Measurements from ENCODE around the gene AQP12B.
A peak's percentile ranks its signal among the peaks of the same experiment; 100 is the strongest.

AQP12B gene

GRCh38 chr2:240727439-240727838 lies 44.8 kb upstream of the AQP12B start:
- Histone ChIP-seq H3K4me1 (ENCODE audit: control insufficient read depth in 2 of 2, insufficient read depth in 1 of 2, low read depth in 1 of 2, low read length in 2 of 2) (no peaks in the 10 kb centered on the region), H3K14ac (ENCODE audit: low read length) (no peak overlapping the region), H3K9me3 (replicated peaks in 1 of 2; ENCODE audit: control insufficient read depth in 2 of 2, insufficient read depth in 1 of 2, low read depth in 1 of 2, low read length in 2 of 2) (peaks cover 0 to 2% of the 10 kb centered on the region in 2 donors), H3K9ac (ENCODE audit: low read depth, low read length, poor library complexity) (no peak overlapping the region), H3K27ac (replicated peaks; ENCODE audit: low read length) (no peak overlapping the region), H2BK5ac (ENCODE audit: low read length) (no peak overlapping the region), H2AK5ac (ENCODE audit: low read depth, low read length) (no peak overlapping the region), H2AFZ (ENCODE audit: low read length) (no peak overlapping the region), H2BK15ac (ENCODE audit: low read length) (no peak overlapping the region), H3K4me2 (ENCODE audit: insufficient read depth, low read length, poor library complexity, severe bottlenecking) (no peak overlapping the region), H3K23ac (ENCODE audit: low read depth, low read length, poor library complexity) (peak overlapping the region; percentile 44), H2BK12ac (ENCODE audit: low read length) (no peak overlapping the region), H4K91ac (ENCODE audit: low read depth, low read length, poor library complexity) (no peak overlapping the region), H2BK120ac (ENCODE audit: low read depth, low read length) (no peak overlapping the region), H3K79me1 (ENCODE audit: low read depth, low read length) (peaks cover 7% of the 10 kb centered on the region), H3K36me3 (replicated peaks in 1 of 2; ENCODE audit: control insufficient read depth in 2 of 2, insufficient read depth in 2 of 2, low read length in 2 of 2) (peaks cover 17 to 31% of the 10 kb centered on the region in 2 donors), H3K4me3 (ENCODE audit: low read length in 2 of 2) (no peak overlapping the region), H4K8ac (ENCODE audit: low read depth, low read length) (no peak overlapping the region), H3K4ac (ENCODE audit: low read length) (no peak overlapping the region), H3K18ac (ENCODE audit: low read length) (no peak overlapping the region), H3K27me3 (ENCODE audit: control insufficient read depth in 3 of 3, insufficient read depth in 3 of 3, low read depth in 1 of 3, low read length in 3 of 3) (no peaks in the 10 kb centered on the region)
- no CpG with 5 or more reads among the region's 14 CpGs for WGBS, 2 donors (ENCODE audit: extremely low coverage in 2 of 2, insufficient read length in 2 of 2, insufficient replicate concordance in 1 of 2)
- no peak for DNase-seq (ENCODE audit: low spot score)

- Histone ChIP-seq H3K27me3 (ENCODE audit: control insufficient read depth in 3 of 3, insufficient read depth in 3 of 3, low read depth in 1 of 3, low read length in 3 of 3) (no peaks in the 10 kb centered on the region), H2AK5ac (ENCODE audit: low read depth, low read length) (no peak overlapping the region), H3K23ac (ENCODE audit: low read depth, low read length, poor library complexity) (no peak overlapping the region), H3K4me3 (ENCODE audit: low read length in 2 of 2) (no peak overlapping the region), H3K27ac (replicated peaks; ENCODE audit: low read length) (no peak overlapping the region), H2BK12ac (ENCODE audit: low read length) (no peak overlapping the region), H3K36me3 (replicated peaks in 1 of 2; ENCODE audit: control insufficient read depth in 2 of 2, insufficient read depth in 2 of 2, low read length in 2 of 2) (peaks cover 20 to 37% of the 10 kb centered on the region in 2 donors), H4K91ac (ENCODE audit: low read depth, low read length, poor library complexity) (no peak overlapping the region), H2BK5ac (ENCODE audit: low read length) (no peak overlapping the region), H3K18ac (ENCODE audit: low read length) (no peak overlapping the region), H2BK120ac (ENCODE audit: low read depth, low read length) (no peak overlapping the region), H3K4ac (ENCODE audit: low read length) (no peak overlapping the region), H3K4me1 (ENCODE audit: control insufficient read depth in 2 of 2, insufficient read depth in 1 of 2, low read depth in 1 of 2, low read length in 2 of 2) (no peaks in the 10 kb centered on the region), H2AFZ (ENCODE audit: low read length) (no peak overlapping the region), H2BK15ac (ENCODE audit: low read length) (no peak overlapping the region), H3K9me3 (replicated peaks in 1 of 2; ENCODE audit: control insufficient read depth in 2 of 2, insufficient read depth in 1 of 2, low read depth in 1 of 2, low read length in 2 of 2) (peaks cover 0 to 2% of the 10 kb centered on the region in 2 donors), H4K8ac (ENCODE audit: low read depth, low read length) (no peak overlapping the region), H3K4me2 (ENCODE audit: insufficient read depth, low read length, poor library complexity, severe bottlenecking) (no peak overlapping the region), H3K79me1 (ENCODE audit: low read depth, low read length) (peaks cover 7% of the 10 kb centered on the region), H3K9ac (ENCODE audit: low read depth, low read length, poor library complexity) (no peak overlapping the region), H3K14ac (ENCODE audit: low read length) (no peak overlapping the region)
- no CpG with 5 or more reads among the region's 14 CpGs for WGBS, 2 donors (ENCODE audit: extremely low coverage in 2 of 2, insufficient read length in 2 of 2, insufficient replicate concordance in 1 of 2)
- no peak for DNase-seq (ENCODE audit: low spot score)
These were observed 44.2 kb upstream of the AQP12B start for GRCh38 chr2:240726876-240727275.

- H2BK15ac ChIP-seq (ENCODE audit: low read length): no peak overlapping the region
- peaks cover 0 to 2% of the 10 kb centered on the region in 2 donors for H3K9me3 ChIP-seq (replicated peaks in 1 of 2; ENCODE audit: control insufficient read depth in 2 of 2, insufficient read depth in 1 of 2, low read depth in 1 of 2, low read length in 2 of 2)
- no peak overlapping the region for H3K18ac ChIP-seq (ENCODE audit: low read length)
- no peak overlapping the region for H3K9ac ChIP-seq (ENCODE audit: low read depth, low read length, poor library complexity)
- H3K27me3 ChIP-seq (ENCODE audit: control insufficient read depth in 3 of 3, insufficient read depth in 3 of 3, low read depth in 1 of 3, low read length in 3 of 3): no peaks in the 10 kb centered on the region
- no peak overlapping the region for H3K23ac ChIP-seq (ENCODE audit: low read depth, low read length, poor library complexity)
- WGBS, 2 donors (ENCODE audit: extremely low coverage in 2 of 2, insufficient read length in 2 of 2, insufficient replicate concordance in 1 of 2): no CpG with 5 or more reads among the region's 7 CpGs
- H3K36me3 ChIP-seq (replicated peaks in 1 of 2; ENCODE audit: control insufficient read depth in 2 of 2, insufficient read depth in 2 of 2, low read length in 2 of 2): peaks cover 23 to 44% of the 10 kb centered on the region in 2 donors
- no peak overlapping the region for H3K4me3 ChIP-seq (ENCODE audit: low read length in 2 of 2)
- no peak overlapping the region for H4K8ac ChIP-seq (ENCODE audit: low read depth, low read length)
- H3K79me1 ChIP-seq (ENCODE audit: low read depth, low read length): peaks cover 7% of the 10 kb centered on the region
- H3K4ac ChIP-seq (ENCODE audit: low read length): no peak overlapping the region
- no peak overlapping the region for H2BK120ac ChIP-seq (ENCODE audit: low read depth, low read length)
- no peak for DNase-seq (ENCODE audit: low spot score)
- H3K4me1 ChIP-seq (ENCODE audit: control insufficient read depth in 2 of 2, insufficient read depth in 1 of 2, low read depth in 1 of 2, low read length in 2 of 2): no peaks in the 10 kb centered on the region
- H2AFZ ChIP-seq (ENCODE audit: low read length): no peak overlapping the region
- H2BK12ac ChIP-seq (ENCODE audit: low read length): no peak overlapping the region
- no peak overlapping the region for H3K14ac ChIP-seq (ENCODE audit: low read length)
- H2AK5ac ChIP-seq (ENCODE audit: low read depth, low read length): no peak overlapping the region
- H4K91ac ChIP-seq (ENCODE audit: low read depth, low read length, poor library complexity): no peak overlapping the region
- no peak overlapping the region for H3K4me2 ChIP-seq (ENCODE audit: insufficient read depth, low read length, poor library complexity, severe bottlenecking)
- no peak overlapping the region for H3K27ac ChIP-seq (replicated peaks; ENCODE audit: low read length)
- H2BK5ac ChIP-seq (ENCODE audit: low read length): no peak overlapping the region
These were observed 43.0 kb upstream of the AQP12B start for GRCh38 chr2:240725671-240726070.

- Histone ChIP-seq H2BK120ac (ENCODE audit: low read depth, low read length) (no peak overlapping the region), H4K8ac (ENCODE audit: low read depth, low read length) (no peak overlapping the region), H3K18ac (ENCODE audit: low read length) (no peak overlapping the region), H3K4me1 (ENCODE audit: control insufficient read depth in 2 of 2, insufficient read depth in 1 of 2, low read depth in 1 of 2, low read length in 2 of 2) (no peaks in the 10 kb centered on the region), H3K79me1 (ENCODE audit: low read depth, low read length) (peaks cover 7% of the 10 kb centered on the region), H3K23ac (ENCODE audit: low read depth, low read length, poor library complexity) (no peak overlapping the region), H3K4me2 (ENCODE audit: insufficient read depth, low read length, poor library complexity, severe bottlenecking) (no peak overlapping the region), H2BK12ac (ENCODE audit: low read length) (no peak overlapping the region), H3K4me3 (ENCODE audit: low read length in 2 of 2) (no peak overlapping the region), H2AK5ac (ENCODE audit: low read depth, low read length) (no peak overlapping the region), H3K9me3 (replicated peaks in 1 of 2; ENCODE audit: control insufficient read depth in 2 of 2, insufficient read depth in 1 of 2, low read depth in 1 of 2, low read length in 2 of 2) (peaks cover 0 to 2% of the 10 kb centered on the region in 2 donors), H3K27me3 (ENCODE audit: control insufficient read depth in 3 of 3, insufficient read depth in 3 of 3, low read depth in 1 of 3, low read length in 3 of 3) (no peaks in the 10 kb centered on the region), H2BK15ac (ENCODE audit: low read length) (no peak overlapping the region), H3K9ac (ENCODE audit: low read depth, low read length, poor library complexity) (no peak overlapping the region), H3K4ac (ENCODE audit: low read length) (no peak overlapping the region), H4K91ac (ENCODE audit: low read depth, low read length, poor library complexity) (no peak overlapping the region), H2AFZ (ENCODE audit: low read length) (no peak overlapping the region), H2BK5ac (ENCODE audit: low read length) (no peak overlapping the region), H3K27ac (replicated peaks; ENCODE audit: low read length) (no peak overlapping the region), H3K14ac (ENCODE audit: low read length) (peak overlapping the region; percentile 21), H3K36me3 (replicated peaks in 1 of 2; ENCODE audit: control insufficient read depth in 2 of 2, insufficient read depth in 2 of 2, low read length in 2 of 2) (peaks cover 23 to 44% of the 10 kb centered on the region in 2 donors)
- DNase-seq (ENCODE audit: low spot score): no peak
- WGBS, 2 donors (ENCODE audit: extremely low coverage in 2 of 2, insufficient read length in 2 of 2, insufficient replicate concordance in 1 of 2): no CpG with 5 or more reads among the region's 12 CpGs
These were observed 42.6 kb upstream of the AQP12B start for GRCh38 chr2:240725266-240725665.
